NCI-H510A treated with DMSO at 0.1 percent for 48 hours (cell line): Measurements from ENCODE around the gene L2HGDH.
A peak's percentile ranks its signal among the peaks of the same experiment; 100 is the strongest.

ENCODE experiments used
- DNase-seq: peaks from one replicate; lab custom pipeline; 2025; lab: John Stamatoyannopoulos, UW

L2HGDH gene

GRCh38 chr14:50288146-50288545 is 23.9 kb downstream of the L2HGDH start:
- no peak for DNase-seq

- no peak for DNase-seq
Observed at GRCh38 chr14:50285861-50286260, 26.2 kb downstream of the L2HGDH start.

- no peak for DNase-seq
Observed at GRCh38 chr14:50272498-50272897, 39.5 kb downstream of the L2HGDH start.

- DNase-seq: no peak
Observed at GRCh38 chr14:50270932-50271331, 41.1 kb downstream of the L2HGDH start.

- no peak for DNase-seq
Observed at GRCh38 chr14:50265029-50265428, 47.0 kb downstream of the L2HGDH start.

GRCh38 chr14:50263321-50263720 is 48.7 kb downstream of the L2HGDH start:
- DNase-seq: no peak

GRCh38 chr14:50262865-50263264 is 49.2 kb downstream of the L2HGDH start:
- DNase-seq: no peak

GRCh38 chr14:50260511-50260910 is 51.5 kb downstream of the L2HGDH start:
- DNase-seq: no peak

- DNase-seq: no peak
Observed at GRCh38 chr14:50260072-50260471, 52.0 kb downstream of the L2HGDH start.

GRCh38 chr14:50257732-50258131 is 54.3 kb downstream of the L2HGDH start:
- no peak for DNase-seq

- no peak for DNase-seq
Observed at GRCh38 chr14:50254248-50254647, 57.8 kb downstream of the L2HGDH start.

GRCh38 chr14:50249136-50249775 is 62.8 kb downstream of the L2HGDH start:
- no peak for DNase-seq

- no peak for DNase-seq
Observed at GRCh38 chr14:50247245-50247644, 64.8 kb downstream of the L2HGDH start.

GRCh38 chr14:50242566-50243310 is 69.3 kb downstream of the L2HGDH start:
- DNase-seq: no peak

GRCh38 chr14:50242096-50242495 is 69.9 kb downstream of the L2HGDH start:
- DNase-seq: no peak

GRCh38 chr14:50237427-50237826 is 74.6 kb downstream of the L2HGDH start:
- DNase-seq: no peak

- no peak for DNase-seq
Observed at GRCh38 chr14:50233951-50234250, 78.1 kb downstream of the L2HGDH start.

GRCh38 chr14:50233166-50233950 is 78.7 kb downstream of the L2HGDH start:
- peak; percentile 82 for DNase-seq

GRCh38 chr14:50232276-50232642 is 79.8 kb downstream of the L2HGDH start:
- no peak for DNase-seq

- peak; percentile 76 for DNase-seq
Observed at GRCh38 chr14:50231475-50232275, 80.4 kb downstream of the L2HGDH start, which contains the start of gene SOS2. Gene SOS2, minus strand, starts transcription at chr14:50231578. Its CDS starts 295 bp downstream, at chr14:50231283.

GRCh38 chr14:50230701-50231474 is 81.1 kb downstream of the L2HGDH start:
- DNase-seq: no peak

- no peak for DNase-seq
Observed at GRCh38 chr14:50230401-50230700, 81.7 kb downstream of the L2HGDH start.
